IPS DF 6.9 (cell line): ENCODE data around the gene CHRNB4.

Experiments
- DNase-seq: peaks from one replicate; pipeline ENCODE4 v3.0.0-alpha.2; 2013; ENCODE audit warnings: low read depth, low spot score
- H3K27ac ChIP-seq: one replicate; pipeline ENCODE4 v1.5.1; 2013; ENCODE audit warnings: low read length, control low read depth
- H3K27me3 ChIP-seq: 2 replicates; pipeline ENCODE4 v1.6.1; 2013; ENCODE audit warnings: mild to moderate bottlenecking, low read length; ENCODE audit not compliant: control insufficient read depth, insufficient read depth
- H3K36me3 ChIP-seq: 2 replicates; pipeline ENCODE4 v1.6.1; 2013; ENCODE audit warnings: low read length; ENCODE audit not compliant: control insufficient read depth, insufficient read depth
- H3K4me1 ChIP-seq: 2 replicates; pipeline ENCODE4 v1.6.1; 2013; ENCODE audit warnings: low read length; ENCODE audit not compliant: control insufficient read depth, insufficient read depth
- H3K4me3 ChIP-seq: 2 replicates; pipeline ENCODE4 v1.5.1; 2013; ENCODE audit warnings: mild to moderate bottlenecking, low read length
- H3K9me3 ChIP-seq: 2 replicates; pipeline ENCODE4 v1.6.1; 2013; ENCODE audit warnings: low read length, inconsistent platforms; ENCODE audit not compliant: control insufficient read depth, insufficient read depth
- whole genome bisulfite sequencing: extraction: QIAGEN DNeasy Blood & Tissue Kit; methylation state at CpG from one replicate; pipeline ENCODE4 v1.1.7; 2013; ENCODE audit warnings: mixed read lengths, missing lambda C conversion rate; ENCODE audit not compliant: insufficient read length, insufficient coverage; 5-methylcytosine and 5-hydroxymethylcytosine counted together

Gene CHRNB4

DNA sequence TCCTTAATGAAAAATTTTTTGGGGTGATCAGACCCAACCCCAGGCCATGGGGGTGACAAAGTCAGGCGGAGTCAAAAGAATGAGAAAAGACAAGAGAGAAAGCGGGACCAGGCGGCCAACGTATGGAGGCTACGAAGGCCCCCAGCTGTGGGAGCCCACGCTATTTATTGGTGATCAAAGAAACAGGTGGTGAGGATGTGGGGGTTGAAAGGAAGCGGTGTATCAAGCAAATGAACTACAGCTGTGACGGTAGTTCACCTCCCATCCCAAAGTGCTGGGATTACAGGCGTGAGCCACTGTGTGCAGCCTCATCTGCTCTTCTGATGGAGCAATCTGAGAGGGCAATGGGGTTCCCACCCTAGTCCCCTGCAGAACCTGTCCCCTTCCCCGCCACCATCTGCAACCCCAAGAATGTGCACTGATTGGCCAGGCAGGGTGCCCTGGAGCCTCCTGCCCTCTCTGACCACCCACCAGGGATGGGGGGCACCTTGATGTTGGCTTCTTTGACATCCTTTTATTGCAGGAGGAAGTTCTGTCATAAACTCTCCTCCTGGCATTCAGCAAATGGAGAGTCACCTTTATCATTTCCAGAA is 19.1 kb downstream of the CHRNB4 start:
- Histone ChIP-seq H3K27ac (no peak overlapping the region), H3K36me3 (no peaks in the 10 kb centered on the region; the same call in 1 of the 2 replicates), H3K9me3 (no peaks in the 10 kb centered on the region), H3K4me3 (no peak overlapping the region), H3K27me3 (peaks cover 12% of the 10 kb centered on the region; the same call in 1 of the 2 replicates), H3K4me1 (peaks cover 1% of the 10 kb centered on the region; the same call in 1 of the 2 replicates)
- no peak for DNase-seq
- no CpG with 5 or more reads among the region's 10 CpGs for WGBS

DNA sequence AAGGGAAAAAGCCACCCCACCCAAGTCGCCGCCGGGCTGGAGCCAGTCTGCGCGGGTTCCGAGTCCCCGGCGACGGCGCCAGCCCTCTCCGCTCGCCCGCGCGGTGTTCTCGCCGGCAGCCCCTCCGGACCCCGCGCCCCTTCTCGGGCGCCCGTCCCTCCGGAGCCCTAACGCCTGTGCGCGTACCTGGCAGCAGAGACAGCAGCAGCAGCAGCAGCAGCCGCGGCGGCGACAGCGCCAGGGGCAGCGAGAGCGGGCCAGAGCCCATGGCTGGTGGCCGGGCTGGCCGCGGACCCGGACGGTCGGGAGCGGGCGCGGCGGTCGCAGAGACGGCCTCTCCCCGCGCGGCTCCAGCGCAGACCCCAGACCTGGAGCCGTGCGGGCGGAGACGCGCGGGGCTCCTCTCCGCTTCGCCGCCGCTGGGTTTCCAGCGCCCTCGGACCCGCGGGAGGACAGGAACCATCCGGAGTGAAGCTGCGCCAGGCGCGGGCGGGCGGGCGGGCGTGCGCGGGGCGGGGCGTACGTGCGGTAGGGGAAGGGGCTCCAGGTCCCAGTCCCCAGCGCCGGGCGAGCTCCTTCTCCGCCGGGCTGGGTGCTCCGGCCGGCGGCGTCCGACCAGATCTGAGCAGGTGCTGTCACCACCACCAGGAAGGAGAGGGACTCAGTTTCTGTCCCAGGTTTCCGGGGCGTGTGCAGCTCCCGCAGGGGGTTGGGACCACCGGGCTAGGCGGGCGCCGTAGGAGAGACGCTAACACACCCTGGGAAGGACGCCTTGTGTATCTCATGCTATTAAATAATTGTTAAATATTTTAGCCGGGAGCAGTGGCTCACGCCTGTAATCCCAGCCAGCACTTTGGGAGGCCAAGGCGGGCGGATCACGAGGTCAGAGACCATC is 20.2 kb downstream of the CHRNB4 start, which contains the start of gene CHRNA3:
Gene CHRNA3 (minus strand): TSS at position 470 of the 895 bp plus-strand sequence. CDS start 202 bp downstream, at position 268.
- no peak for DNase-seq
- Histone ChIP-seq H3K27ac (no peak within 1 kb of the TSS), H3K9me3 (no peaks in the 10 kb centered on the region), H3K27me3 (peaks cover 12% of the 10 kb centered on the region; the same call in 1 of the 2 replicates), H3K36me3 (no peaks in the 10 kb centered on the region; the same call in 1 of the 2 replicates), H3K4me3 (peak within 1 kb of the TSS; percentile 47), H3K4me1 (peaks cover 1% of the 10 kb centered on the region; the same call in 1 of the 2 replicates)
- no CpG with 5 or more reads among the region's 102 CpGs for WGBS

DNA sequence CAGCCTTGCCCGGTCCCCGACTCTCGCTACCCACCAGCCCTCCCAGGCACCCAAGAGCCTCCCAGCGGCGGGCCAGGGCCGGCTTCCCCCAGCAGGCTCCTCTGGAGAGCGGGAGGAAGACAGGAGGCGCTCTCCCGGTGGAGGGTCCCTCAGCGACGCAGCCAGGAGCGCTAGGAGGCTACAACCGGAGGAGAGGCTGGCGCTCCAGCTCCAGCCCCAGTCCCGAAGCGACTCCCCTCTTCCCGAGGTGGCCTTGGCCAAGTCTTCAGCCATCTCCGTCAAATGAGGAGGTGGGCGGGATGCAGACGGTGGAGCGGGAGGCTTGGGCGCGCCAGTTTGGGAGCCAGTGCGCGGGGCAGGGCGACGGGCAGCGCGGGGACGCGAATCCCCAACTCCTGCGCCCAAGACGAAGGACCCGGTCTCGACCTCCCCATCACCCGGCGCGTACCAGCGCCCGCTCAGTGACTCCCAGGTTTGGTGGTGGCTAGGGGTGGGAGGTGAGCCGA is 20.9 kb downstream of the CHRNB4 start:
- no peaks in the 10 kb centered on the region for H3K9me3 ChIP-seq
- WGBS = no CpG with 5 or more reads among the region's 41 CpGs
- H3K4me3 ChIP-seq = peak overlapping the region; percentile 47
- peaks cover 12% of the 10 kb centered on the region; the same call in 1 of the 2 replicates for H3K27me3 ChIP-seq
- H3K36me3 ChIP-seq = no peaks in the 10 kb centered on the region; the same call in 1 of the 2 replicates
- peaks cover 1% of the 10 kb centered on the region; the same call in 1 of the 2 replicates for H3K4me1 ChIP-seq
- DNase-seq = no peak
- H3K27ac ChIP-seq = no peak overlapping the region

DNA sequence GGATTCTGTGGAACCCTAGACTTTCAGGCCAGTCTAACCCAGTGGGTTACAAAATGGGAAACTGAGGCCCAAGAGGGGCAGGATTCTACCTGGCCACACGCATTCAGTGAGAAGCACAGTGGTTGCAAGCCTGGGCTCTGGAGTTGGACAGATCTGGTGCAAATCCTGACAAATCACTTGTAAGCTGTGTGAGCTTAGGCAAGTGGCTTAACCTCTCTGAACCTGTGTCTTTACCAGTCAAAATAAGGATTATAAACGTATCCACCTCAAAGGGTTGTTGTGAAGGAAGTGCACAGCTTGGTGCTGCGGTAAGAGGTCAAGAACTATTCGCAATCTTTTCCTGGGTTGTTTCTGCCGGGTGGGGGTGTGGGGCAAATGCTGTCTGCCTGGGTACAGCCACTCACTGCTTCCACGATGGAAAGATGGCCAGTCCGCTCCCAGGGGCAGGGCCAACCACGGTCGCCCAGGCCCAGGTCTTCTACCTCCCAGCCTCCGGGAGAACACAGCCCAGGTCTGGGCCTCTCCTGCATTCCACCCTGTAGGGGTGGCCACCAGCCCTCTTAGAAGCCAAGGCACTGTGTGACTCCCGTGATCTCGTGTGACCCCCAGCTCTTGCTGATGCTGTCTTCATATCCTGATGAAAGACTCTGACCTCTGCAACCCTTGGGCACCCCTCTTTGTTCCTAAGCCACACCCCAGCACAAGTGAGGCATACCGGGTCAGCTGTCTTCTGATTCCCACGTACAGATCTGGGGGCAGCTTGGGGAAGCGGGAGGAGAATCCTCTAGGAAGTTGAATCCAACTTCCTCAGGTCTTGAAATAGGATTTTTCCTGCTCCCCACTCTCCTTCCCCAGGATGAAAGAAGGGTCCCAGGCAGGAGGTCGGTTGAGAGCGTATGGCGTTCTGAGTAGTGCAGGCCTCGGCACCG is 21.7 kb downstream of the CHRNB4 start:
- no peak overlapping the region for H3K27ac ChIP-seq
- H3K4me1 ChIP-seq = peaks cover 1% of the 10 kb centered on the region; the same call in 1 of the 2 replicates
- no peak for DNase-seq
- peak overlapping the region; percentile 47; the same call in 1 of the 2 replicates for H3K4me3 ChIP-seq
- H3K36me3 ChIP-seq = no peaks in the 10 kb centered on the region; the same call in 1 of the 2 replicates
- no peaks in the 10 kb centered on the region for H3K9me3 ChIP-seq
- peaks cover 12% of the 10 kb centered on the region; the same call in 1 of the 2 replicates for H3K27me3 ChIP-seq
- no CpG with 5 or more reads among the region's 20 CpGs for WGBS

DNA sequence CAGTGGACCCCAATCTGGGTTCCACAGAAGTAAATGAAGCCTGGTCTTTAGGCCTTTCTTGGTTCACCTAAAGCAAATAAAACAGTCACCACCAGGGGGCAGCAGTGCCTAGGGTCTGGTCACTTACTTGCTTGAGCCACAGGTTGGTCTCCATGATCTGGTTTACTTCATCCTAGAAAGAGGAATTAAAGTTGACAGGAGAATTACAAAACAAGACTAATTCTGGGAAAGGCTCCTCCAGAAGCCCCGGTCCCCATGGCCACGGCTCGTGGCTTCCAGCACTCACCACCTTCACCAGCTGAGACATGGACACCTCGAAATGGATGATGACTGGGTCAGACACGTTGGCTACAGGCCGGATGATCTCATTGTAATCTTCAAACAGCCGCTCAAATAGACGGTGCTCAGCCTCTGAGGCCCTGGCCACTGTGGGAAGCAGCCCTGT is 22.5 kb downstream of the CHRNB4 start:
- WGBS = no CpG with 5 or more reads among the region's 8 CpGs
- Histone ChIP-seq H3K27me3 (peaks cover 12% of the 10 kb centered on the region; the same call in 1 of the 2 replicates), H3K27ac (no peak overlapping the region), H3K9me3 (no peaks in the 10 kb centered on the region), H3K4me1 (peaks cover 1% of the 10 kb centered on the region; the same call in 1 of the 2 replicates), H3K36me3 (no peaks in the 10 kb centered on the region; the same call in 1 of the 2 replicates), H3K4me3 (no peak overlapping the region)
- DNase-seq = peak; percentile 76

DNA sequence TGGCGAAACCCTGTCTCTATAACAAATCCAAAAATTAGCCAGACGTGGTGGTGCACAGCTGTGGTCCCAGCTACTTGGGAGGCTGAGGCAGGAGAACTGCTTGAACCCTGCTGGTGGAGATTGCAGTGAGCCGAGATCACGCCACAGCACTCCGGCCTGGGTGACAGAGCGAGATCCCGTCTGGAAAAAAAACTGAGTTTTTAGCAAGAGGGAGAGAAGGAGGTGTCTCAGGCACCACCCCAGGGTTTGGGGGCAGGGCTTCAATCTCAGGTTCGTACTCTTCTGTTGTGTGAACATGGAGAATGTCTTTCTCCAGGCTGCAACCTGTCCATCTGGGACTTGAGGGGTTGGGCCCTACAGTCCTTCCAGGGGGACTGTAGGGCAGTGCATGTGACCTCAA is 22.9 kb downstream of the CHRNB4 start:
- H3K4me1 ChIP-seq = peaks cover 1% of the 10 kb centered on the region; the same call in 1 of the 2 replicates
- H3K36me3 ChIP-seq = no peaks in the 10 kb centered on the region; the same call in 1 of the 2 replicates
- DNase-seq = no peak
- peaks cover 12% of the 10 kb centered on the region; the same call in 1 of the 2 replicates for H3K27me3 ChIP-seq
- H3K9me3 ChIP-seq = no peaks in the 10 kb centered on the region
- no CpG with 5 or more reads among the region's 8 CpGs for WGBS
- no peak overlapping the region for H3K4me3 ChIP-seq
- no peak overlapping the region for H3K27ac ChIP-seq

DNA sequence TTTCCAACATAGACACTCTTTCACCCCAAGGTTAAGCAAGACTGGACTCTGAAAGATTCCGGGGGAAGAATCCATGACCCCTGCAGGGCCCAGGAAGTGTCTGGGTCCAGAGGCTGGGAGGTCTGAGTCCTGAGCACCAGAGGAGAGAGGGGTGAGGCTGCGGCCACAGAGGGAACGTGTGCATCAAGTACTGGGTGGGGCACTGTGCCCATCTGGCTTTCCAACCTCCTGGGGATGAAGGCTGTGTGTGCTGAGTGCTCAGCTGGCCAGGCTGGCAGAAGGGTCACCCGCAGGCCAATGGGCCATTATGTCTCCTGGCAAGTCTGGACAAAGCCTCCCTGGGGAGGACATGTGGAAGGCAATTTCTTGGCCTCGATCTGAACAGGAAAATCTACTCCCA is 23.5 kb downstream of the CHRNB4 start:
- H3K9me3 ChIP-seq = no peaks in the 10 kb centered on the region
- WGBS = no CpG with 5 or more reads among the region's 5 CpGs
- no peaks in the 10 kb centered on the region; the same call in 1 of the 2 replicates for H3K36me3 ChIP-seq
- H3K27ac ChIP-seq = no peak overlapping the region
- no peak for DNase-seq
- peaks cover 12% of the 10 kb centered on the region; the same call in 1 of the 2 replicates for H3K27me3 ChIP-seq
- peaks cover 1% of the 10 kb centered on the region; the same call in 1 of the 2 replicates for H3K4me1 ChIP-seq
- H3K4me3 ChIP-seq = no peak overlapping the region

DNA sequence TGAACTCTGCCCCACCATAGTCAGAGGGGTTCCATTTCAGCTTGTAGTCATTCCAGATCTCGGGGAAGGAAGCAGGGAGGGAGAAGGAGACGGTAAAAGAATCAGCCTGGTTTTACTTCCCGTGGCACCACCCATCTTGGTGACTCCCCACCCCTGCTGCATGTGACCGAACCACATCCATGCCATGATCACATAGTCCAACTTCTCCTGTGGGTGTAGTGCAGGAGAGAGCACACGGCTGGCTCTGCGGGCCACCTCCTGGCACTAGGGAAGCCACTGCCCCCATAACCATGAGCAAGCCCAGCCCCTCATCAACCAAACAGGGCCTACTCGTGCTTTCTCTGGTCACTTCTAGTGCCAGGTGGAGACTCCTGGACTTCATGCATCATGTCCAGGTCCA is 23.9 kb downstream of the CHRNB4 start:
- Histone ChIP-seq H3K4me1 (peaks cover 1% of the 10 kb centered on the region; the same call in 1 of the 2 replicates), H3K36me3 (no peaks in the 10 kb centered on the region; the same call in 1 of the 2 replicates), H3K4me3 (no peak overlapping the region), H3K27ac (no peak overlapping the region), H3K9me3 (no peaks in the 10 kb centered on the region), H3K27me3 (peaks cover 12% of the 10 kb centered on the region; the same call in 1 of the 2 replicates)
- WGBS = no CpG with 5 or more reads among the region's 7 CpGs
- no peak for DNase-seq

DNA sequence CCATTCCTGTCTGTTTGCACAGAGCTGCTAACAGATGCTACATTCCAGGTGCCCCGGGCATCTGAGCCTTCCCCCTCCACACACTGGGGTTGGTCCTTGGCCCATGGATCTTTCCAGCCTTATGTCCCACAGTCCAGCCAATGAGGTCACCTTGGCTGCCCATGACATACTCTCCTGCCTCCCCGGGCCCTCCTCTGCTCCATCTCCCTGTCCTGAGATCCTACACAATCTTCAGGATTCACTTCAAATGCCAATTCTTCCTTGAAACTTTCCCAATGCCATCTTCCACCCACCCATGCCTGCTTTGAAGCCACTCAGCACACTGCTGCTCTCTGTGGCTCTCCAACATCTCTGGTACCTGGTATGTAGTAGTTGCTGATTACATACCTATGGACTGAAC is 24.5 kb downstream of the CHRNB4 start:
- no peak overlapping the region for H3K27ac ChIP-seq
- H3K4me3 ChIP-seq = no peak overlapping the region
- WGBS = no CpG with 5 or more reads among the region's 2 CpGs
- DNase-seq = no peak
- H3K36me3 ChIP-seq = no peaks in the 10 kb centered on the region; the same call in 1 of the 2 replicates
- no peaks in the 10 kb centered on the region for H3K9me3 ChIP-seq
- H3K27me3 ChIP-seq = peaks cover 9% of the 10 kb centered on the region; the same call in 1 of the 2 replicates
- H3K4me1 ChIP-seq = peaks cover 1% of the 10 kb centered on the region; the same call in 1 of the 2 replicates
